B cell (primary cell): Measurements from ENCODE around the gene FANCL. TPM values are rescaled to one million over a fixed set of nuclear protein-coding genes. Genes with fewer than 3 reads are reported as not detected.
"Not testable (repeated sequence)": the region's sequence is repeated elsewhere in the genome, so short reads cannot be mapped to it uniquely, and the experiment has no call there.

Source experiments
- ATAC-seq: fragments of 200-7000 bp; cut with Tn5 transposase; one replicate; pipeline ENCODE4 v1.10.0; 2021; ENCODE audit warnings: low read depth, mild to moderate bottlenecking, moderate number of reproducible peaks, moderate library complexity
- CTCF ChIA-PET: fragments of 350-600 bp; sonication (Branson Sonifier 250); formaldehyde crosslinking; loops from one replicate; lab custom pipeline; 2021; ENCODE audit warnings: antibody characterized with exemption, inconsistent platforms; lab: Charles Lee
- POLR2A ChIA-PET: fragments of 350-600 bp; sonication (Branson Sonifier 250); formaldehyde crosslinking; loops from one replicate; lab custom pipeline; 2021; ENCODE audit warnings: antibody characterized with exemption; lab: Charles Lee
- DNase-seq: peaks from one replicate; pipeline ENCODE4 v3.0.0; 2013
- H2AFZ ChIP-seq: 2 replicates; pipeline ENCODE4 v1.6.1; 2012; ENCODE audit warnings: mild to moderate bottlenecking, low read depth, low read length; ENCODE audit not compliant: insufficient read depth, poor library complexity, severe bottlenecking
- H3K27ac ChIP-seq, 2 donors: 1 replicate in 1 of 2; 2 replicates in 1 of 2; pipeline ENCODE4 v1.5.1; 2012 to 2013; ENCODE audit warnings: low read length in 2 of 2, mild to moderate bottlenecking in 2 of 2, moderate library complexity in 1 of 2
- H3K27me3 ChIP-seq, 4 experiments: fragments of 200-600 bp in 1 of 4; sonication (generic) in 1 of 4; replicated peaks in 1 of 4; 1 replicate in 2 of 4; 2 replicates in 2 of 4; pipeline versions ENCODE4 v1.6.1 to v1.7.0; 2013 to 2016; ENCODE audit warnings: low read length in 3 of 4, mild to moderate bottlenecking in 2 of 4, mixed read lengths in 1 of 4, moderate library complexity in 1 of 4; ENCODE audit not compliant: insufficient read depth in 4 of 4, control insufficient read depth in 3 of 4; ENCODE audit errors: control extremely low read depth in 1 of 4
- H3K36me3 ChIP-seq, 2 experiments: replicated peaks in 1 of 2; 1 replicate in 1 of 2; 2 replicates in 1 of 2; pipeline versions ENCODE4 v1.6.1 to v1.7.1; 2013; ENCODE audit warnings: low read length in 1 of 2; ENCODE audit not compliant: insufficient read depth in 2 of 2, control insufficient read depth in 1 of 2; ENCODE audit errors: control extremely low read depth in 1 of 2, extremely low read depth in 1 of 2
- H3K4me1 ChIP-seq, 2 donors: fragments of 200-600 bp in 1 of 2; sonication (generic) in 1 of 2; 1 replicate in 1 of 2; 2 replicates in 1 of 2; pipeline versions ENCODE4 v1.5.1 to v1.6.1; 2013 to 2017; ENCODE audit warnings: low read length in 2 of 2; ENCODE audit not compliant: control insufficient read depth in 2 of 2, insufficient read depth in 2 of 2
- H3K4me2 ChIP-seq: replicated peaks from 2 replicates; pipeline ENCODE3; 2012; ENCODE audit warnings: mild to moderate bottlenecking, low read depth, low read length; ENCODE audit not compliant: poor library complexity, severe bottlenecking
- H3K4me3 ChIP-seq, 5 experiments: fragments of 200-600 bp in 1 of 5; sonication (generic) in 1 of 5; 1 replicate in 3 of 5; 2 replicates in 2 of 5; pipeline versions ENCODE4 v1.5.1 to v1.7.0; 2011 to 2016; ENCODE audit warnings: low read length in 4 of 5, mild to moderate bottlenecking in 4 of 5, low read depth in 2 of 5, control low read depth in 1 of 5, moderate library complexity in 1 of 5; ENCODE audit not compliant: insufficient read depth in 1 of 5; ENCODE audit errors: control extremely low read depth in 1 of 5, extremely low read depth in 1 of 5
- H3K79me2 ChIP-seq: fragments of 200-600 bp; sonication (generic); one replicate; pipeline ENCODE4 v1.6.0; 2016; ENCODE audit warnings: low read length; ENCODE audit not compliant: control insufficient read depth, insufficient read depth
- H3K9ac ChIP-seq: fragments of 200-600 bp; sonication (generic); 2 replicates; pipeline ENCODE4 v1.6.1; 2017; ENCODE audit warnings: mild to moderate bottlenecking, low read length, moderate library complexity
- H3K9me3 ChIP-seq, 3 donors: one replicate each; pipeline versions ENCODE4 v1.6.1 to v1.7.1; 2013; ENCODE audit warnings: low read length in 2 of 3; ENCODE audit not compliant: control insufficient read depth in 2 of 3, insufficient read depth in 1 of 3; ENCODE audit errors: control extremely low read depth in 1 of 3
- H4K20me1 ChIP-seq: 2 replicates; pipeline ENCODE4 v1.6.0; 2012; ENCODE audit warnings: mild to moderate bottlenecking, low read length; ENCODE audit not compliant: insufficient read depth, control insufficient read depth, poor library complexity, severe bottlenecking
- H3K27ac Mint-ChIP-seq: one replicate; pipeline ENCODE4 v1.8.0; 2021; ENCODE audit warnings: mixed read lengths
- H3K27me3 Mint-ChIP-seq: one replicate; pipeline ENCODE4 v1.8.0; 2021; ENCODE audit warnings: mixed read lengths
- H3K4me1 Mint-ChIP-seq: one replicate; pipeline ENCODE4 v1.8.0; 2021; ENCODE audit warnings: mixed read lengths
- H3K4me3 Mint-ChIP-seq: one replicate; pipeline ENCODE4 v1.8.0; 2021; ENCODE audit warnings: mixed read lengths
- H3K9me3 Mint-ChIP-seq: one replicate; pipeline ENCODE4 v1.8.0; 2022; ENCODE audit warnings: mixed read lengths; ENCODE audit not compliant: insufficient read depth
- CTCF ChIP-seq: fragments of 200-600 bp; IDR thresholded peaks from one replicate; pipeline ENCODE4 v1.8.0; 2022; ENCODE audit warnings: antibody characterized with exemption, mild to moderate bottlenecking
- EZH2 ChIP-seq: IDR thresholded peaks from 2 replicates; pipeline ENCODE4 v1.6.1; 2012; ENCODE audit warnings: borderline replicate concordance, low read depth, mild to moderate bottlenecking, moderate library complexity, low read length; ENCODE audit not compliant: insufficient read depth, poor library complexity, severe bottlenecking
- WGBS: methylation state at CpG from one replicate; pipeline ENCODE4 v1.1.5; 2013; ENCODE audit warnings: missing lambda C conversion rate; ENCODE audit not compliant: insufficient coverage; 5-methylcytosine and 5-hydroxymethylcytosine counted together
- intact Hi-C: fragments of 100-400 bp; cut with micrococcal nuclease; formaldehyde crosslinking; loops from one replicate; pipeline ENCODE4 v1.10.0; 2022
- polyA plus RNA-seq: library from polyadenylated mRNA; depleted of rRNA; stranded (reverse); fragments of >200 nt; gene quantifications from 2 replicates; pipeline ENCODE4 v1.2.3, GENCODE V29; 2012
- total RNA-seq, 2 donors: library from RNA; stranded (reverse); fragments of 120-200 nt in 1 of 2; gene quantifications; 1 replicate in 1 of 2; 2 replicates in 1 of 2; pipeline versions ENCODE4 v1.2.3 to v1.2.4, GENCODE V29; 2013 to 2022

Gene FANCL
- total and polyA plus RNA-seq, 2 donors (not counting 1 experiment from before 2014, with no cell fraction given) = 9.1 to 31.7 TPM

GRCh38 chr2:58266211-58266610 is 25.1 kb upstream of the FANCL start:
- TF ChIP-seq CTCF = no peak
- no peak for TF ChIP-seq EZH2
- intact Hi-C loops = no loop called here
- WGBS = 100% methylated on average over 2 of the region's 2 CpGs

GRCh38 chr2:58261209-58261608 is 20.1 kb upstream of the FANCL start:
- intact Hi-C loops = no loop called here
- DNase-seq = no peak
- CTCF ChIA-PET = no interaction called here
- no peak overlapping the region for H3K27ac ChIP-seq
- H3K9me3 ChIP-seq = peaks cover 0 to 3% (median 0%) of the 10 kb centered on the region in 3 donors
- Mint-ChIP-seq H3K4me3 (no peak overlapping the region), H3K27ac (no peak overlapping the region), H3K9me3 (no peaks in the 10 kb centered on the region), H3K27me3 (peaks cover 4% of the 10 kb centered on the region), H3K4me1 (no peaks in the 10 kb centered on the region)
- H2AFZ ChIP-seq = no peak overlapping the region
- no peaks in the 10 kb centered on the region for H4K20me1 ChIP-seq
- POLR2A ChIA-PET = no interaction called here
- H3K9ac ChIP-seq = no peak overlapping the region
- H3K27me3 ChIP-seq = no peaks in the 10 kb centered on the region
- no peak for ATAC-seq
- H3K4me2 ChIP-seq = no peak overlapping the region
- H3K4me3 ChIP-seq = no peak overlapping the region
- H3K36me3 ChIP-seq = no peaks in the 10 kb centered on the region
- no peak for TF ChIP-seq EZH2
- no peak for TF ChIP-seq CTCF
- H3K4me1 ChIP-seq = no peaks in the 10 kb centered on the region
- H3K79me2 ChIP-seq = no peaks in the 10 kb centered on the region
- no CpG with 5 or more reads among the region's 1 CpG for WGBS

More at GRCh38 chr2:58266211-58266610, 25.1 kb upstream of the FANCL start:
- Histone ChIP-seq H3K4me3 (no peak overlapping the region), H3K9ac (no peak overlapping the region), H3K9me3 (no peaks in the 10 kb centered on the region), H3K79me2 (no peaks in the 10 kb centered on the region), H2AFZ (no peak overlapping the region), H3K4me1 (no peaks in the 10 kb centered on the region), H3K27ac (no peak overlapping the region), H3K27me3 (no peaks in the 10 kb centered on the region), H4K20me1 (no peaks in the 10 kb centered on the region), H3K4me2 (no peak overlapping the region), H3K36me3 (no peaks in the 10 kb centered on the region)
- Mint-ChIP-seq H3K27me3 (no peaks in the 10 kb centered on the region), H3K4me1 (no peaks in the 10 kb centered on the region), H3K9me3 (no peaks in the 10 kb centered on the region), H3K27ac (no peak overlapping the region), H3K4me3 (no peak overlapping the region)
- POLR2A ChIA-PET = no interaction called here
- no peak for ATAC-seq
- CTCF ChIA-PET = no interaction called here
- DNase-seq = no peak

- intact Hi-C loops = not testable (repeated sequence)
Observed at GRCh38 chr2:58258456-58258855, 17.3 kb upstream of the FANCL start.

More at GRCh38 chr2:58258456-58258855, 17.3 kb upstream of the FANCL start:
- H4K20me1 ChIP-seq, H3K27me3 ChIP-seq, H3K9ac ChIP-seq, POLR2A ChIA-PET, H3K9me3 Mint-ChIP-seq, H3K27ac ChIP-seq, H3K36me3 ChIP-seq, H3K4me2 ChIP-seq, H3K27ac Mint-ChIP-seq, H3K79me2 ChIP-seq, CTCF ChIA-PET, H3K4me1 Mint-ChIP-seq, H3K4me3 Mint-ChIP-seq, H3K27me3 Mint-ChIP-seq, H3K4me1 ChIP-seq, H3K4me3 ChIP-seq, H3K9me3 ChIP-seq, DNase-seq, H2AFZ ChIP-seq, ATAC-seq: not testable (repeated sequence)
- no CpG with 5 or more reads among the region's 1 CpG for WGBS
